OCI-LY7 (cell line): ENCODE data around the gene CREB3L1.

Experiments
- EZH2phosphoT487 ChIP-seq: fragments of 200-600 bp; sonication (generic); IDR thresholded peaks from 2 replicates; pipeline ENCODE4 v1.6.1; 2018; ENCODE audit warnings: low read depth, borderline replicate concordance, mild to moderate bottlenecking, mixed run types, antibody characterized with exemption, low read length, moderate library complexity, mixed read lengths
- TF ChIP-seq, protein P1 (sequence below): fragments of 200-600 bp; sonication (generic); conservative IDR thresholded peaks from 2 replicates; pipeline ENCODE4 v1.5.1; 2014; ENCODE audit warnings: mild to moderate bottlenecking, antibody characterized with exemption, low read length, moderate library complexity, mixed read lengths

DNA sequence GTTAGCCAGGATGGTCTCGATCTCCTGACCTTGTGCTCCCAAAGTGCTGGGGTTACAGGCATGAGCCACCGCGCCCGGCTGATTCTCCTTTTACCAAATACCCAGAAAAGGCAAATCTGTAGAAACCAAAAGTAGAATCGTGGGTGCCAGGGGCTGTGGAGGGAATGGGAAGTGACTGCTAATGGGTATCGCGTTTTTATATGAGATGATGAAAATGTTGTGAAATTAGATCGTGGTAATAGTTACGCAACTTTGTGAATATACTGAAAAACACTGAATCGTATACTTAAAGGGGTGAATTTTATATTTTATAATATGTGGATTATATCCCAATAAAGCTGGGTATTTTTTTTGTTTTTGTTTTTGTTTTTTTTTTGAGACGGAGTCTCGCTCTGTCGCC lies 48.2 kb upstream of the CREB3L1 start:
- TF ChIP-seq, protein P1, sequence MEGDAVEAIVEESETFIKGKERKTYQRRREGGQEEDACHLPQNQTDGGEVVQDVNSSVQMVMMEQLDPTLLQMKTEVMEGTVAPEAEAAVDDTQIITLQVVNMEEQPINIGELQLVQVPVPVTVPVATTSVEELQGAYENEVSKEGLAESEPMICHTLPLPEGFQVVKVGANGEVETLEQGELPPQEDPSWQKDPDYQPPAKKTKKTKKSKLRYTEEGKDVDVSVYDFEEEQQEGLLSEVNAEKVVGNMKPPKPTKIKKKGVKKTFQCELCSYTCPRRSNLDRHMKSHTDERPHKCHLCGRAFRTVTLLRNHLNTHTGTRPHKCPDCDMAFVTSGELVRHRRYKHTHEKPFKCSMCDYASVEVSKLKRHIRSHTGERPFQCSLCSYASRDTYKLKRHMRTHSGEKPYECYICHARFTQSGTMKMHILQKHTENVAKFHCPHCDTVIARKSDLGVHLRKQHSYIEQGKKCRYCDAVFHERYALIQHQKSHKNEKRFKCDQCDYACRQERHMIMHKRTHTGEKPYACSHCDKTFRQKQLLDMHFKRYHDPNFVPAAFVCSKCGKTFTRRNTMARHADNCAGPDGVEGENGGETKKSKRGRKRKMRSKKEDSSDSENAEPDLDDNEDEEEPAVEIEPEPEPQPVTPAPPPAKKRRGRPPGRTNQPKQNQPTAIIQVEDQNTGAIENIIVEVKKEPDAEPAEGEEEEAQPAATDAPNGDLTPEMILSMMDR: no peak
- no peak for TF ChIP-seq EZH2phosphoT487
